HG03442 (cell line): ENCODE data around the gene GGCT.

ENCODE experiments used
- ATAC-seq: cut with Tn5 transposase; IDR thresholded peaks from one replicate; pipeline ENCODE4 v1.9.1; 2021; ENCODE audit warnings: mild to moderate bottlenecking, moderate library complexity; ENCODE audit not compliant: unreplicated experiment

Gene GGCT

DNA sequence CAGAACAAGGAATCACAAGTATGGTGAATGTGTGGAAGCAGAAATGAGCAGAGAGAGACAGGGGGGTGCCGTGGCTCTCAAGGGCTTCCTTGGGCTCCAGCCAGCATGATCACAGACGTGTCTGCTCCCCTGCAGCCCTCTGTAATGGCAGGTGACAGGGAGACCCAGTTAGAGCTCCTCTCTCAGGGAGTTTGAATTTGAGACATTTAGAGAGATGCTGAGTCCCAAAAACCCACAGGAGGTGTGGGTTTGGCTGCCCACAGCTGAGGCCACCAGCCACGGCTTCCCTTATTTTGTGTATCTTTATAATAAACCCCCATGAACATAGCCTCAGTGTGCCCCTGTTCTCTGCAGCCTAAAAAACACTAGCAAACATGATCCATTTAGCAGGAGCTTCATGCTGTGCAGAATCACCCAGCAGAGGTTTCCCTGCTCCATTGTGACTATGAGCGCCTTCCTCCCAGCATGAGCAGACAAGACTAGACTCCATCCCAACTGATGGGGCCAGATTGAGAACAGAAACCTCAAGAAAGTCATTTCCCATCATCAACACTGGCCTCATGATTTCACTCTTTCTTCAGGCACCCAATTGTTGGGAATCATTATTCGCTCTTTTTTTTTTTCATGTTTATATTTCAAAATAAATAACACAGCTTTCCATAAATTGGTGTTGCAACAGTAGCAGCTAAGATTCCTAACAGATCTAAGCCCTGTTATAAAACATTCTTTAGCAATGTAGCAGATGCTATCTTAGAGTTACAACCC is 39.4 kb downstream of the GGCT start:
- ATAC-seq = no peak

- ATAC-seq = no peak
Observed at GRCh38 chr7:30464231-30464671, 40.4 kb downstream of the GGCT start.

- peak; percentile 61 for ATAC-seq
Observed at GRCh38 chr7:30463405-30464145, 41.1 kb downstream of the GGCT start.

- ATAC-seq = no peak
Observed at GRCh38 chr7:30462179-30462578, 42.5 kb downstream of the GGCT start.

DNA sequence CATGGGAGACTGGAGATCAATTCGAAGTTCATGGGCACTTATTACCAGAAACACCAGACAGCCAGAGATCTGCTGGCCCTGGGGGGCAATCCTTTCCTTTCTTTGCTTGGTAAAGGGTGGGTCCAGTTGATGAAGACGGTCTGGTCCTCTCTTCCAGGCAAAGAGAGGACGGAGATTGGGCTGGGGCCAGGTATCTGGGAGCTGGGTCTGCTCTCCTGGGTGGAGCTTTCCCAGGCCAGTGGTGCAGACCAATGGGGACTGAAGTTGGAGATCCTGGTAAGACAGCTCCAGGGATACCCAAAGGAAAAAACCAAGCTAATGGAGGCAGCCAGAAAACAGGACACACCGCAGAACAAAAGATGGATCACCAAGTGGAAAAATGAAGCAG is 44.4 kb downstream of the GGCT start:
- no peak for ATAC-seq

DNA sequence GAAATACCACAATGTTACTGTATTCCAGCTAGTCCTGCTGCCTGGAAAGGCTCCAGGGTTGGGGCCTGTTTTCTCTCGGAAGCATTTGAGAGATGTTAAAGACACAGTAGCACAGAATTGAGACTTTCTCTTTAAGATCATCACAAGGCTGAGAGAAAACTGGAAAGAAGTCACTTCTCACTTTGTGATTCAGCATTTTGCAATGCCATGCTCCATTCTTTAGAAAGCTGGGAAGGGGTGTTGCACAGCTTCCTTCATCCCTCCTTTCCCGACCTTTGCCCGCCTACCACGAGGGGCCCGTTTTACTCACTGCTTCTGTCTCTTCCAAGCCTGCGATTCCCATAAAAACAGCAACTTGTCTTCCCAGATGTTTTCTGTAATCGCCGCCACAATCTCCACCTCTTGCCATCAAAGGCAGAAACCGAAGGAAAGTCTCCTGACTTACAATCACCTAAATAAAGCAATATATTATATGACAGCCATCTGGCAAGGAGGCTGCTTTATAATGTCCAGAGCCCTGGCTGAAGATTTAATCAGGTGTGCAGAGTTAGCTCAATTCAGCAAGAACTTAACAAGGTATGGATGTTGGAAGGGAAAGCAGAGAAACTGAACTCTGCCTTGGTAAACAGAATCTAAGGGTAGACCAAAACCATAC is 44.9 kb downstream of the GGCT start:
- ATAC-seq = no peak

GRCh38 chr7:30458311-30458710 is 46.3 kb downstream of the GGCT start:
- no peak for ATAC-seq

DNA sequence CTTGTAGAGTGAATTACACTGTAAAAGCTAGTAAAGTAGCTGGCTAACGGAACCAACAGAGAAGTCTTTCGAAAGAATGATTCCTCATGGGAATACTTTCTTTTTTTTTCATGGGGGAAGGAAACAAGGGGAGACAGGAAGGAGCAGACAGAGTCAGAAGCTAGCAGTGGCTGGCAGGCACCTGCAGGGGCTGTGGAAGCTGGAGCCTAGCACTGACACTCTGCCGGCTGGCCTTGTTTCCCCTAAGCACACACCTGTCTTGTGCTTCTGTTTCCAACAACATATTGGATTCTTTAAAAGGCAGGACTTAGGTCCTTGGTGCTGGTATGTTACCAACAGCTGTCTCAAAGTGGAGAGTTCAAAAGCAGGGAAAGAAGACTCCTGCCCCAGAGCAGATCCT is 50.7 kb downstream of the GGCT start:
- ATAC-seq = no peak

DNA sequence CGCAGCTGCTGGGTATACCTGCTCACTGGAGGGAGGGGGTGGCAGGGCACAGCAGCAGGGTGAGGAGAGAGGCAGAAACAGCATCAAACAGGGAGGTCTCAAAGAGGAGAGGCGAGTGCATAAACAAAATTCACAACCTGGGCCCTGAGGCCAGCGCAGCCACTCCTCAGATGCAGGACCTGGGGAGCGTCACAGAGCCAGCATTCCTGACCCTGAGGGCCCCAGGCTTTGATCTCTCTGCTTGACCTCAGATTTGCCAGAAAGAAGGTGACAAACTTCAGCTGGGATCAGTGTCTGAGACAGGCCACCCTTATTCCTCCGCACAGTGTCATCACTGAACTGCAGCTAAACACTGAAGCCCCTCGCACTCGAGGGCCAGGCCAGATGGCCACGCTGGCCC is 51.6 kb downstream of the GGCT start:
- ATAC-seq = no peak

- no peak for ATAC-seq
Observed at GRCh38 chr7:30452280-30452930, 52.2 kb downstream of the GGCT start.

DNA sequence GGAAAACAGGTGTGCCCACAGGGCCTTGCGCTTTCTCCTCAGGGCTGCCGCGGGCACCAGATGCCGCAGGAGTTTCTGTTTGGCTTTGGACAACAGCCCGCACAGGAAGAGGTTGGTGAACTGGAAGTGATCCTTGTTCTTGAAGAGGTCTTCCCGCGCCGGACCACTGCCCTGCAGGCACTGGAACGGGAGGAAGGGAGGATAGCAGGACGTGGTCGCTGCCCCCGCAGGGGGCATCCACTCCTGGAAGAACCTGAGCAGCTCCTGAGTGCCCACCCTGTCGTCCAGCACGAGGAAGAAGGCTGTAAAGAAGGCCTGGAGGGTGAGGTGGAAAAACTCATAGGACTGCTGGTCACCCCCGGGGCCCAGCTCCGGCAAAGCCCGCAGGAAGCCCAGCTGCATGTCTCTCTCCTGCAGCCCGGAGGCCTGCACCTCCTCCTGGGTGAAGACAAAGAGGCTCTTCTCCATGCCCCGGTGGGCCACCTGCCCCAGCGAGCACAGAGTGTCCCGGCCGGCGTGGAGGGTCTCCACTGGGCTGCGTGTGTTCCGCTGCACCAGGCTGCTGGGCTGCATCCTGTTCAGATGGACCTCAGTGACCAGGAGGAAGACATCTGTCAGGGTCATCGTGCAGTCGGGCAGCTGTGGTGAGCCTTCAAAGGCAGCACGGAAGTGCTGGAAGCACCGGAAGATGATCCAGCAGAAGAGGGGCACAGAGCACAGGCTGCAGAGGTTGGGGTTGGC is 52.9 kb downstream of the GGCT start:
- ATAC-seq = no peak

GRCh38 chr7:30450983-30451497 is 53.6 kb downstream of the GGCT start:
- no peak for ATAC-seq

DNA sequence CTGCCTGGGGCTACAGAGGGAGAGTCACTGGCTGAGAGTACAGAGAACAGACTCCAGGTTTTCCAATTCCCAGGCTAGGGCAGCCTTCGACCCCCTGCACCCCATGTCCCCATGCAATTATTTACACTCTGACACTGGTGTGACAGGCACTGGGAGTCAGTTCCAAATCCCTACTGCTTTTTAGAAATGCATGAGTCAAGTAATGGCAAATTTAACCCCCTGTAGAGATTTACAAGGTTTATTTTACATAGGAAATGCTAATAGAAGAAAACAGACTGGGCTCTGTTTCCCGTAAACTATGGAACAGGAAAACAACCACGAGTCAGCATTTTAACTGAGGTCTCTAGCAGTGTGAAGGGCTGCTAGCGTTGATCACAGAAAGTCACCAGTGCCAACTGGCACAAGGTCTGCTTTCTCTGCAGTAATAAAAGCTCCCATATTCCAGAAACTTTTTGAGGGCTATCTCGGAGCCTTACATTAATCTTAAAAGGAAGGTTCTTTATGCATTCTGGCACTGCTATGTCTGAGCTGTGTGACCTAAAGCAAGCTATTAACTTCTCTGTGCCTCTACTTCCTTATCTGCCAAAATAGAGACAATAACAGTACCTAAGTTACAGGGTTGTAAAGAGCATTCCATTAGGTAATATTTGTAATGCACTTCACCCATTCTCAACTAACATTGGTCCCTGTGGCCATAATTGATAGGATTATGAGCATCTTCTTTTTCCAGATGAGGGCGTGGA is 54.2 kb downstream of the GGCT start:
- no peak for ATAC-seq

GRCh38 chr7:30448461-30449189 is 56.0 kb downstream of the GGCT start:
- ATAC-seq = no peak

DNA sequence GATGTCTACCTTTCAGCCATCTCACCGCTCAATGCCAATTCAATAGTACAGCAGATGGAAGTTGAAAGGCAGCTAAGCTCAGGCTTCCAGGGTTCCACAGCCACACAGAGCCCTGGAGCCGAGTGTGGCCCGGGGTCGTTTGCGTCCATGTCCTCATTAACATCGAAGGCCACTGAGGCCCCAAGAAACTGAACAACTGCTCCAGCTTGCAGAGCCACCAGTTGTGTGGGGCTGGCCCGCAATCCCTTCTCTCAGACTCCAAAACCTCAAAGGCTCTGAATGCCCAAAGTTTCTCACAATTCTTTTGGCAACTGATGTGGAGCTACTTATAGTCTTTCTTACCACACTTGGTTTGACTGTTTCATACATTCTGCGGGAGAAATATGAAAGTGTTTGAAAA is 57.2 kb downstream of the GGCT start:
- no peak for ATAC-seq
